ENCODE measurements around the gene BCL2L11. TPM values are rescaled to one million over a fixed set of nuclear protein-coding genes. Genes with fewer than 3 reads are reported as not detected.

Gene BCL2L11
- total RNA-seq, 1 donor from 2014 or later, result 13.8 TPM

- TF ChIP-seq, protein P1, sequence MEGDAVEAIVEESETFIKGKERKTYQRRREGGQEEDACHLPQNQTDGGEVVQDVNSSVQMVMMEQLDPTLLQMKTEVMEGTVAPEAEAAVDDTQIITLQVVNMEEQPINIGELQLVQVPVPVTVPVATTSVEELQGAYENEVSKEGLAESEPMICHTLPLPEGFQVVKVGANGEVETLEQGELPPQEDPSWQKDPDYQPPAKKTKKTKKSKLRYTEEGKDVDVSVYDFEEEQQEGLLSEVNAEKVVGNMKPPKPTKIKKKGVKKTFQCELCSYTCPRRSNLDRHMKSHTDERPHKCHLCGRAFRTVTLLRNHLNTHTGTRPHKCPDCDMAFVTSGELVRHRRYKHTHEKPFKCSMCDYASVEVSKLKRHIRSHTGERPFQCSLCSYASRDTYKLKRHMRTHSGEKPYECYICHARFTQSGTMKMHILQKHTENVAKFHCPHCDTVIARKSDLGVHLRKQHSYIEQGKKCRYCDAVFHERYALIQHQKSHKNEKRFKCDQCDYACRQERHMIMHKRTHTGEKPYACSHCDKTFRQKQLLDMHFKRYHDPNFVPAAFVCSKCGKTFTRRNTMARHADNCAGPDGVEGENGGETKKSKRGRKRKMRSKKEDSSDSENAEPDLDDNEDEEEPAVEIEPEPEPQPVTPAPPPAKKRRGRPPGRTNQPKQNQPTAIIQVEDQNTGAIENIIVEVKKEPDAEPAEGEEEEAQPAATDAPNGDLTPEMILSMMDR (IDR thresholded peaks at IDR 0.05; ENCODE audit: insufficient read depth, low read length, poor library complexity, severe bottlenecking), result no peak
- no peaks in the 10 kb centered on the region for H3K36me3 ChIP-seq (ENCODE audit: control insufficient read depth, insufficient read depth, low read length)
- H3K4me3 ChIP-seq (ENCODE audit: low read depth, low read length), result peak overlapping the region; percentile 48
- DNase-seq (ENCODE audit: low read depth), result no peak
- peaks cover 16% of the 10 kb centered on the region for H3K27me3 ChIP-seq (ENCODE audit: control insufficient read depth, insufficient read depth, low read length)
Observed at GRCh38 chr2:111119822-111120252, 877 bp upstream of the BCL2L11 start.

GRCh38 chr2:111121028-111121827 lies 514 bp downstream of the BCL2L11 start:
- no peak for DNase-seq (ENCODE audit: low read depth)
- Histone ChIP-seq H3K4me3 (ENCODE audit: low read depth, low read length) (peak overlapping the region; percentile 85), H3K27me3 (ENCODE audit: control insufficient read depth, insufficient read depth, low read length) (peaks cover 16% of the 10 kb centered on the region), H3K36me3 (ENCODE audit: control insufficient read depth, insufficient read depth, low read length) (no peaks in the 10 kb centered on the region)
- TF ChIP-seq, protein P1 (IDR thresholded peaks at IDR 0.05; ENCODE audit: insufficient read depth, low read length, poor library complexity, severe bottlenecking), result no peak

GRCh38 chr2:111121828-111122630 lies 1.3 kb downstream of the BCL2L11 start:
- no peaks in the 10 kb centered on the region for H3K36me3 ChIP-seq (ENCODE audit: control insufficient read depth, insufficient read depth, low read length)
- DNase-seq (ENCODE audit: low read depth), result no peak
- TF ChIP-seq, protein P1 (IDR thresholded peaks at IDR 0.05; ENCODE audit: insufficient read depth, low read length, poor library complexity, severe bottlenecking), result no peak
- H3K27me3 ChIP-seq (ENCODE audit: control insufficient read depth, insufficient read depth, low read length), result peaks cover 16% of the 10 kb centered on the region
- peak overlapping the region; percentile 86 for H3K4me3 ChIP-seq (ENCODE audit: low read depth, low read length)

- DNase-seq (ENCODE audit: low read depth), result no peak
- TF ChIP-seq, protein P1 (IDR thresholded peaks at IDR 0.05; ENCODE audit: insufficient read depth, low read length, poor library complexity, severe bottlenecking), result no peak
- Histone ChIP-seq H3K36me3 (ENCODE audit: control insufficient read depth, insufficient read depth, low read length) (no peaks in the 10 kb centered on the region), H3K27me3 (ENCODE audit: control insufficient read depth, insufficient read depth, low read length) (peaks cover 16% of the 10 kb centered on the region), H3K4me3 (ENCODE audit: low read depth, low read length) (peak overlapping the region; percentile 86)
Observed at GRCh38 chr2:111122631-111123421, 2.1 kb downstream of the BCL2L11 start.

DNA sequence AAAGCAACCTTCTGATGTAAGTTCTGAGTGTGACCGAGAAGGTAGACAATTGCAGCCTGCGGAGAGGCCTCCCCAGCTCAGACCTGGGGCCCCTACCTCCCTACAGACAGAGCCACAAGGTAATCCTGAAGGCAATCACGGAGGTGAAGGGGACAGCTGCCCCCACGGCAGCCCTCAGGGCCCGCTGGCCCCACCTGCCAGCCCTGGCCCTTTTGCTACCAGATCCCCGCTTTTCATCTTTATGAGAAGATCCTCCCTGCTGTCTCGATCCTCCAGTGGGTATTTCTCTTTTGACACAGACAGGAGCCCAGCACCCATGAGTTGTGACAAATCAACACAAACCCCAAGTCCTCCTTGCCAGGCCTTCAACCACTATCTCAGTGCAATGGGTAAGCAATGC lies 3.0 kb downstream of the BCL2L11 start:
- no peaks in the 10 kb centered on the region for H3K36me3 ChIP-seq (ENCODE audit: control insufficient read depth, insufficient read depth, low read length)
- H3K27me3 ChIP-seq (ENCODE audit: control insufficient read depth, insufficient read depth, low read length), result peaks cover 13% of the 10 kb centered on the region
- no peak for DNase-seq (ENCODE audit: low read depth)
- H3K4me3 ChIP-seq (ENCODE audit: low read depth, low read length), result no peak overlapping the region
- TF ChIP-seq, protein P1 (IDR thresholded peaks at IDR 0.05; ENCODE audit: insufficient read depth, low read length, poor library complexity, severe bottlenecking), result no peak

Measured in kidney epithelial cell (primary cell).